DOHH2 (cell line): ENCODE data around the gene POT1.

Experiments used
- CTCF ChIP-seq: fragments of 200-600 bp; sonication (generic); IDR thresholded peaks from one replicate; pipeline ENCODE4 v1.5.1; 2014; ENCODE audit warnings: antibody characterized with exemption, mild to moderate bottlenecking, low read depth, low read length; ENCODE audit not compliant: poor library complexity, severe bottlenecking
- EZH2phosphoT487 ChIP-seq: fragments of 200-600 bp; sonication (generic); IDR thresholded peaks from 2 replicates; pipeline ENCODE4 v1.6.1; 2017; ENCODE audit warnings: borderline replicate concordance, mild to moderate bottlenecking, antibody characterized with exemption, low read length, moderate library complexity, mixed read lengths

- TF ChIP-seq CTCF: no peak
- no peak for TF ChIP-seq EZH2phosphoT487
These were observed 149.0 kb downstream of the POT1 start for GRCh38 chr7:124780608-124781007.
